ENCODE measurements around the gene BID. TPM values are rescaled to one million over a fixed set of nuclear protein-coding genes. Genes with fewer than 3 reads are reported as not detected.

The BID gene
- 93.1 TPM for polyA plus RNA-seq (2012; ENCODE audit: missing spikeins)

DNA sequence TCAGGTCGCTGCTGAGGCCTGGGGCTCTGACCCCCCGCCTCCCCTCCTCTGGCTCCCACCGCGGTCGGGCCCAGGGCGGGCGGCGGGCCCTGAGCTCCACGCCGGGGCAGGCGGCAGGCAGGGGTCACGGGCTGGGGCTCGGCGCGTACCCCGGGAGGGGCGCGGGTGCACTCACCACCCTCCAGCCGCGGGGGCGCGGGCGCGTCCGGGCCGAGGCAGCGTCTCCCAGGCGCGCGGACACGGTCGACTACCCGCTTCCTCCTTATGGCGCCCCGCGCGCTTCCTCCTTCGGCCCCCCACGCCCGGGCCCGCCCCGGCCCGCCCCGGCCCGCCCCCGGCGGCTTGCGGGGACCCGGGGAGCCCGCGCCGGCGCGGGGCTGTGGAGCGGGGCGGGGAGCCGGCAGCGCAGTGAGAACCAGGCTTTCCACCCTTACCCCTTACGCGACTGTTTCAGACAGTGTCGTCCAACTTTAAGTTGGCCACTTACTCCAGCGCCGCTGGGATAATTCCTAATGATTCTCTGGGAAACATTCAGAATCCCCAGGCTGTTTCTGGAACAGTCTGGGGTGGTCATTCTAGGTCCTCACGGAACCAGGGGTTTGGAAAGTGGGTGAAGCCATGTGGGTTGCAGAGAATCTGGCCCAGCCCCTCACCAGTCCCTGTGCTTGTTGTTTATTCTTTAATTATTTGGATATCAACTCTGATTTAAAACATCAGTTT is at the start of gene BID:
Gene BID (minus strand): TSS at position 264 of the 720 bp plus-strand sequence. CDS start 24,353 bp downstream, outside the sequence.
- peak; percentile 60 for FAIRE-seq
- no peak for TF ChIP-seq POLR2AphosphoS5 (IDR thresholded peaks at IDR 0.05; ENCODE audit: low read depth, low read length)
- TF ChIP-seq POLR2A (IDR thresholded peaks at IDR 0.05; ENCODE audit: low read depth, low read length), result peak; percentile 67; the same call in 1 of the 2 replicates
- no peak for TF ChIP-seq TAF1 (IDR thresholded peaks at IDR 0.05; ENCODE audit: borderline replicate concordance, low read depth, low read length)
- DNase-seq (ENCODE audit: insufficient read length), result peak; percentile 58

- DNase-seq (ENCODE audit: insufficient read length) (no peak), FAIRE-seq (no peak)
Measured at GRCh38 chr22:17823964-17824363, 49.7 kb upstream of the BID start.

GRCh38 chr22:17823226-17823625 is 49.0 kb upstream of the BID start:
- DNase-seq (ENCODE audit: insufficient read length) (no peak), FAIRE-seq (no peak)
- TF ChIP-seq TAF1 (IDR thresholded peaks at IDR 0.05; ENCODE audit: borderline replicate concordance, low read depth, low read length) (no peak), POLR2A (IDR thresholded peaks at IDR 0.05; ENCODE audit: low read depth, low read length) (no peak), POLR2AphosphoS5 (IDR thresholded peaks at IDR 0.05; ENCODE audit: low read depth, low read length) (no peak)

More at GRCh38 chr22:17823964-17824363, 49.7 kb upstream of the BID start:
- no peak for TF ChIP-seq POLR2A (IDR thresholded peaks at IDR 0.05; ENCODE audit: low read depth, low read length)
- no peak for TF ChIP-seq TAF1 (IDR thresholded peaks at IDR 0.05; ENCODE audit: borderline replicate concordance, low read depth, low read length)
- TF ChIP-seq POLR2AphosphoS5 (IDR thresholded peaks at IDR 0.05; ENCODE audit: low read depth, low read length), result no peak

DNA sequence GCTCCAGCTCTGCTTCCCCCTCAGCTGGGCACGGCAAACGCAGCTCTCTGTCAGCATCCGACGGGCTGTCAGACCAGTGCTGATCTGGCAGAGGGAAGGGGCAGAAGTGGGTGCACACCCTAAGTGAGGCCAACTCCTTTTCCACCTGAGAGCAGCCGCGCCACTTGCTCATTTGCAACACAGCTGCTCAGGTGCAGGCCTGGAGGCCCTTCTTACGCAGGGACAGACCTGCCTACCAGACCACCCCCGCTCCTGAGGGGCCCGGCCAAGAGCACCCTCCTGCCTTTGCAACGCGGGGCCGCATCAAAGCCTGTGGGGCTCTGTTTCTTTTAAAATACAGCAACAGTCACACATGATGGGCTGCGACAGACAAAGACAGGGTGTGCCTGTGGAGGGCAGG is 47.8 kb upstream of the BID start:
- DNase-seq (ENCODE audit: insufficient read length) (no peak), FAIRE-seq (no peak)
- TF ChIP-seq POLR2AphosphoS5 (IDR thresholded peaks at IDR 0.05; ENCODE audit: low read depth, low read length) (no peak), POLR2A (IDR thresholded peaks at IDR 0.05; ENCODE audit: low read depth, low read length) (no peak), TAF1 (IDR thresholded peaks at IDR 0.05; ENCODE audit: borderline replicate concordance, low read depth, low read length) (no peak)

- TF ChIP-seq TAF1 (IDR thresholded peaks at IDR 0.05; ENCODE audit: borderline replicate concordance, low read depth, low read length) (no peak), POLR2A (IDR thresholded peaks at IDR 0.05; ENCODE audit: low read depth, low read length) (no peak), POLR2AphosphoS5 (IDR thresholded peaks at IDR 0.05; ENCODE audit: low read depth, low read length) (no peak)
- FAIRE-seq (no peak), DNase-seq (ENCODE audit: insufficient read length) (no peak)
Measured at GRCh38 chr22:17820879-17821439, 46.7 kb upstream of the BID start.

DNA sequence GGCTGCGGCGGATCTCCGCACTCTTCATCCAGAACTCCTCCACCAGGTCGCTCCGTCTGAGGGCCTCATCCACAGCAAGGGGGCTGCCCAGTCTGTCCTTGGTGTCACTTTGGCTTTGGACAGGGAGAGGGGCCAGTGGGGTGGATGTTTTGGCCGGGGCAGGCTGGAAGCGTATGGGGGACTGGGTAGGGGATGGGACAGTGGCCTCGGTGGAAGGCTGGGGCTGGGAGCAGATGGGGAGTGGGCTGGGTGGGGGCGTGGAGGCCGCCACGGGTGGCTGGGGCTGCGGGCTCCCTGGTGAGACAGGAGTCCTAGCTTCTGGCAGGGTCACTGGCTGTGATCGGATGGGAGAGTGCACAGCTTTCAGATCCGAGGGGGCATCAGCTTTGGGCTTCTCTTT is 44.4 kb upstream of the BID start:
- FAIRE-seq (no peak), DNase-seq (ENCODE audit: insufficient read length) (no peak)
- no peak for TF ChIP-seq POLR2A (IDR thresholded peaks at IDR 0.05; ENCODE audit: low read depth, low read length)
- no peak for TF ChIP-seq TAF1 (IDR thresholded peaks at IDR 0.05; ENCODE audit: borderline replicate concordance, low read depth, low read length)
- TF ChIP-seq POLR2AphosphoS5 (IDR thresholded peaks at IDR 0.05; ENCODE audit: low read depth, low read length), result no peak

DNA sequence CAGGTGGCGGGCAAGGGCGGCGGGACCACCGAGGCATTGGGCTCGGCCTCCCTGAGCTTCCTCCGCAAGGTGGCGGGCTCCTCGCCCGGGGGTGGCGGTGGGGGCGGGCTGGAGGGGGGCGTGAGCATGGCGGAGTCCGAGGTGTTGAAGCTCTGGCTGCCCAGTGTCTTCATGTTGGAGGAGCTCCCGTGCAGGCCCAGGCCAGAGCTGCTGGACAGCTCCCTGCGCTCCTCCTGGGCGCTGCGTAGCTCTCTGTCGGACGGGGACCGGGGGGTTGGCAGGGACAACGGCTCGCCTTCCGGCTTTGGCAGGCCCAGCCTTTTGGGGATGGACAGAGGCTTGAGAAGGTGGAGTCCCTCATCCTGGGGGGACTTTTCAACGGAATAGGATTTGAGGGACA is 43.9 kb upstream of the BID start:
- DNase-seq (ENCODE audit: insufficient read length) (no peak), FAIRE-seq (no peak)
- no peak for TF ChIP-seq POLR2A (IDR thresholded peaks at IDR 0.05; ENCODE audit: low read depth, low read length)
- TF ChIP-seq TAF1 (IDR thresholded peaks at IDR 0.05; ENCODE audit: borderline replicate concordance, low read depth, low read length), result no peak
- TF ChIP-seq POLR2AphosphoS5 (IDR thresholded peaks at IDR 0.05; ENCODE audit: low read depth, low read length), result no peak

- no peak for DNase-seq (ENCODE audit: insufficient read length)
- TF ChIP-seq TAF1 (IDR thresholded peaks at IDR 0.05; ENCODE audit: borderline replicate concordance, low read depth, low read length) (no peak), POLR2A (IDR thresholded peaks at IDR 0.05; ENCODE audit: low read depth, low read length) (no peak), POLR2AphosphoS5 (IDR thresholded peaks at IDR 0.05; ENCODE audit: low read depth, low read length) (no peak)
- no peak for FAIRE-seq
Measured at GRCh38 chr22:17817511-17818065, 43.3 kb upstream of the BID start.

DNA sequence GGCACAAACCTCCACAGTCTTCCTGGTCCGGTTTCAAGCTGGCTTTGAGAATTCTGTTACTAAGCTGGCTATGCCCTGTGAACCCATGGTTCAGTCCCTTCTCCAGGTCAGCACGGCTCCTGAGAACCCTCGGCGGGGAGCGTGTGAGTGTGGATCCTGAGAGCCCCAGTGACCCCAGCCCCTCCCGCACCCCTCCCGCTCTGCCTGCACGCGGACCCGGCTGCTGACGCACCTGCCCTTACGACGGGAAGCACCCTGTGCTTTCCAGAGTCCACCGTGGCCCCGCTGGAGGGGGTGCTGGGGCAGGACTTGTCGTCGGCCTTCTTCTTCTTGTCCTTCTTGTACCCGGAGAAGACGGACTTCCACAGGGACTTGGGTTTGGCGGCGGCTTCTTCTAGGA is 42.8 kb upstream of the BID start:
- FAIRE-seq, result no peak
- no peak for DNase-seq (ENCODE audit: insufficient read length)
- TF ChIP-seq POLR2A (IDR thresholded peaks at IDR 0.05; ENCODE audit: low read depth, low read length) (no peak), TAF1 (IDR thresholded peaks at IDR 0.05; ENCODE audit: borderline replicate concordance, low read depth, low read length) (no peak), POLR2AphosphoS5 (IDR thresholded peaks at IDR 0.05; ENCODE audit: low read depth, low read length) (no peak)

DNA sequence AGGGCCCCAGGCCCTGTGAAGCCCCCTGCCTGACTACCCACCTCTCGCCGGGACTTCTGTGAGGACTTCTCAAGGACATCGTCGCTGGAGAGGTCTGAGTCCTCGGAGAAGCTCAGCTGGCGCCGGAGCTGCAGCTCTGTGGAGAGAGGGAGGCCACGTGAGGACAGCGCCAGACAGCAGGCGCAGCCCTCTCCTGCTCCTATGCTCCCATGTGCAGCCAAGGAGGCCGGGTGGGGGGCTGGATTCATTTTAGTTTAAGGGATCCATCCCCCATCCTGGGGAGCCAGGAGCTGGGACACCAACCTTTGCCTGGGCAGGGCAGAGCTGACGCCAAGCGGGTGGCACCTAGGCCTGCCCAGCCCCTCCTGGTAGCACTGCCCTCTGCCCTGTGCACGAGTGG is 42.4 kb upstream of the BID start:
- no peak for FAIRE-seq
- no peak for DNase-seq (ENCODE audit: insufficient read length)
- TF ChIP-seq TAF1 (IDR thresholded peaks at IDR 0.05; ENCODE audit: borderline replicate concordance, low read depth, low read length), result no peak
- TF ChIP-seq POLR2AphosphoS5 (IDR thresholded peaks at IDR 0.05; ENCODE audit: low read depth, low read length), result no peak
- TF ChIP-seq POLR2A (IDR thresholded peaks at IDR 0.05; ENCODE audit: low read depth, low read length), result no peak

DNA sequence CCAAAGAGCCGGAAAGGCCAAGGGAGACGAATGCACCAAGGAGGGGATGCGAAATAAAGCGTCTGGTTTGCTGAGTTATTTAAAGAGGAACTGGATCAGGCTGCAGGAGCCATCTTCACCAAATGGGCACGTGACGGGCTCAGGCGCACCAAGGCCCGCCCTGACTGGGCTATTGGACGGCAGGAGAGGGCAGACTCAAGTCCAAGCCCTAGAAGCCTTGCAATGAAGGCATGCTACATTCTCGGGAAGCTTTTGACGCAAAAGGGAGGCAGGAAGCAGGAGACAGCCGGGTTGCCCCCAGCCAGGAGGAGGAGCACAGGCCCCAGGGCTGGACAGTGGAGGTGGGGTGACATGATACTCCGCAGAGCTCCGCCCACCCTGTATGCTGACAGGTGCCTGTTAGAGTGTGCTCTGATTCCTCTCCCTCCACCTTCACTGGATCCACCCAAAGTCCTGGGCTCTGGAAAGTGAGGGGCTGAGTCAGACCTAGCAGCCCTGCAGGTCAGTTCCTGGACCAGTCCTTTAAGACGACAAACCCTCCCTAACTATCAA is 41.5 kb upstream of the BID start:
- TF ChIP-seq POLR2AphosphoS5 (IDR thresholded peaks at IDR 0.05; ENCODE audit: low read depth, low read length) (no peak), TAF1 (IDR thresholded peaks at IDR 0.05; ENCODE audit: borderline replicate concordance, low read depth, low read length) (no peak), POLR2A (IDR thresholded peaks at IDR 0.05; ENCODE audit: low read depth, low read length) (no peak)
- DNase-seq (ENCODE audit: insufficient read length), result no peak
- no peak for FAIRE-seq

Data from GM12892 (cell line).